Heart right ventricle (tissue), 16 donors: ENCODE data around the gene EBF3. TPM values are rescaled to one million over a fixed set of nuclear protein-coding genes. Genes with fewer than 3 reads are reported as not detected.
A peak's percentile ranks its signal among the peaks of the same experiment; 100 is the strongest.

ENCODE experiments used
- ATAC-seq, 8 donors: fragments of 200-7000 bp; cut with Tn5 transposase; one replicate each; pipeline ENCODE4 v1.9.1; 2020; ENCODE audit warnings: mild to moderate bottlenecking in 8 of 8, moderate library complexity in 8 of 8, moderate number of reproducible peaks in 1 of 8
- DNase-seq, 2 donors: peaks; one replicate each; pipeline ENCODE4 v3.0.0-alpha.2; 2020
- H3K27ac ChIP-seq, 10 donors: fragments of 200-600 bp; sonication (generic) in 2 of 10; one replicate each; pipeline versions ENCODE4 v1.5.0 to v1.8.0; 2020 to 2022; ENCODE audit warnings: mild to moderate bottlenecking in 3 of 10
- H3K27me3 ChIP-seq, 7 donors: fragments of 200-600 bp; one replicate each; pipeline ENCODE4 v1.8.0; 2021 to 2022; ENCODE audit warnings: mild to moderate bottlenecking in 2 of 7
- H3K36me3 ChIP-seq, 9 donors: fragments of 200-600 bp; sonication (generic) in 1 of 9; one replicate each; pipeline versions ENCODE4 v1.5.0 to v1.8.0; 2020 to 2022; ENCODE audit warnings: mild to moderate bottlenecking in 2 of 9
- H3K4me1 ChIP-seq, 9 donors: fragments of 200-600 bp; sonication (generic) in 1 of 9; one replicate each; pipeline versions ENCODE4 v1.5.0 to v1.8.0; 2020 to 2022; ENCODE audit warnings: mild to moderate bottlenecking in 4 of 9
- H3K4me3 ChIP-seq, 10 donors: fragments of 200-600 bp; sonication (generic) in 2 of 10; one replicate each; pipeline versions ENCODE4 v1.5.0 to v1.8.0; 2020 to 2022; ENCODE audit warnings: mild to moderate bottlenecking in 7 of 10, moderate library complexity in 2 of 10
- H3K9me3 ChIP-seq, 11 donors: fragments of 200-600 bp in 10 of 11; sonication (generic) in 2 of 11; one replicate each; pipeline versions ENCODE4 v1.5.0 to v1.8.0; 2013 to 2022; ENCODE audit warnings: mild to moderate bottlenecking in 2 of 11, control low read depth in 1 of 11, moderate library complexity in 1 of 11
- CTCF ChIP-seq, 9 donors: fragments of 200-600 bp; sonication (generic) in 2 of 9; IDR thresholded peaks; one replicate each; pipeline versions ENCODE4 v1.5.0 to v1.8.0; 2021 to 2022; ENCODE audit warnings: antibody characterized with exemption in 9 of 9, mild to moderate bottlenecking in 5 of 9, moderate library complexity in 1 of 9
- WGBS, 2 donors: extraction: QIAGEN DNeasy Blood & Tissue Kit; methylation state at CpG; one replicate each; pipeline ENCODE4 v1.1.7; 2013; ENCODE audit warnings: inconsistent platforms in 1 of 2; 5-methylcytosine and 5-hydroxymethylcytosine counted together
- intact Hi-C, 10 donors: fragments of 100-400 bp; cut with DNase I; formaldehyde crosslinking; loops; one replicate each; pipeline versions ENCODE4 v1.11.1 to v1.14.2; 2022
- polyA plus RNA-seq, 2 donors: library from polyadenylated mRNA; stranded (reverse); fragments of 200-250 nt; gene quantifications; one replicate each; pipeline ENCODE4 v1.2.3, GENCODE V29; 2013
- total RNA-seq, 10 donors: library from RNA; stranded (reverse); fragmentation: NEBNext Ultra II Directional in 3 of 10; extraction: Animal tissue kit (Norgen Biotek cat#: 25700) in 3 of 10; gene quantifications; one replicate each; pipeline versions ENCODE4 v1.2.1 to v1.2.4, GENCODE V29; 2021 to 2023
- donor health status: Arrhythmogenic right ventricular cardiomyopathy.
- donor health status: ischemic (EF 13 %, LVEDD 7.1; RV severe dilation, severe dysfunction).
- donor health status: healthy with polysubstance abuse.
- donor health status: DM: no; HTN: yes; CAD: no.
- donor health status: DM: no; HTN: no; CAD: no.
- donor health status: ischemic (EF 25% LVEDD 6.9; RV normal size, moderate dysfunction).
- donor health status: ischemic (EF 25% LVEDD 5.7; RV mildly dilated, moderate dysfunction).
- donor health status: healthy.
- donor health status: DM: yes; HTN: yes; CAD: no.
- donor health status: Ischemic cardiomyopathy.
- donor health status: ischemic (EF 35%, LVEDD 5.7; RV mildly dilated, moderate dysfunction).
- donor health status: nonischemic (EF 11% LVEDD 7.7; RV severe dilation, severe dysfunction).
- donor health status: DM: yes; HTN: yes; CAD: no.
- donor health status: PGD.
- donor health status: ischemic (EF 29% LVEDD 5.4; RV normal size, mild dysfunction).
- donor health status: nonischemic (EF 23%, LVEDD 6.1; RV moderate dilation, normal function).

The EBF3 gene
- total and polyA plus RNA-seq, 12 donors, result 3.9 to 12.2 (median 5.6) TPM

DNA sequence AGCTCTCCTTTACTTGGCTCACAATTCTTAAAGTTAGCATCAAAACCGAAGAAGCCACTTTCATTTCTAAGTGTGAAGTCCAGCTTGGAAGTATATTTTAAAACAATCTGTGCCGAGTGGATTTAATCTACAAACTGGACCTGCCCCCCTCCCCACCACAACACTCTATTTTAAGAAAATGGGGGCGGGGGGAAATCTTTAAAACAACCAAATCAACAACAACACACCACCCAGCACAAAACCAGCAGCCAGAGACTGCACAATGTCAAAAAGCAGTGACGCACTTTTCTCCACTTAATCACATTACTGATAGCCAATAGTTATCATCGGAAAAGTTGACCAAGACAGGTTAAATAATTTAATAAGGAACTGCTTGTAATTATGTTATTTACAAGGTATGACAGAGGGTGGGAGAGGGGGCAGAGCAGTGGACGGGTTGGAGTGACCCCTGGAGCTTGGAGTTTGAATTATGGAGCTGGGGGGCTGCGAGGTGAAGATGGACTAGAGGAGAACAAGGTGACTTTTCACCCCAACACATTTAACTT is 2.8 kb downstream of the EBF3 start:
- 6 to 7% methylated on average over 7 of the region's 7 CpGs for WGBS, 2 donors
- H3K4me1 ChIP-seq, result peaks cover 0 to 48% (median 27%) of the 10 kb centered on the region in 9 donors
- intact Hi-C loops, result loop anchor here in 4 of 10 donors (10.0 kb wide), 4 partner anchors 76 to 686 kb away; no protein-coding TSS in a partner anchor
- no peak for ATAC-seq
- H3K4me3 ChIP-seq, result peak overlapping the region; percentile 27 to 91 (median 73)
- peak overlapping the region; percentile 14 to 94 (median 90) for H3K27ac ChIP-seq
- DNase-seq, result no peak
- H3K36me3 ChIP-seq, result peaks cover 0 to 8% (median 0%) of the 10 kb centered on the region in 9 donors
- H3K9me3 ChIP-seq, result no peaks in the 10 kb centered on the region
- TF ChIP-seq CTCF (IDR thresholded peaks at IDR 0.05), result no peak
- peaks cover 11 to 97% (median 82%) of the 10 kb centered on the region in 7 donors for H3K27me3 ChIP-seq

DNA sequence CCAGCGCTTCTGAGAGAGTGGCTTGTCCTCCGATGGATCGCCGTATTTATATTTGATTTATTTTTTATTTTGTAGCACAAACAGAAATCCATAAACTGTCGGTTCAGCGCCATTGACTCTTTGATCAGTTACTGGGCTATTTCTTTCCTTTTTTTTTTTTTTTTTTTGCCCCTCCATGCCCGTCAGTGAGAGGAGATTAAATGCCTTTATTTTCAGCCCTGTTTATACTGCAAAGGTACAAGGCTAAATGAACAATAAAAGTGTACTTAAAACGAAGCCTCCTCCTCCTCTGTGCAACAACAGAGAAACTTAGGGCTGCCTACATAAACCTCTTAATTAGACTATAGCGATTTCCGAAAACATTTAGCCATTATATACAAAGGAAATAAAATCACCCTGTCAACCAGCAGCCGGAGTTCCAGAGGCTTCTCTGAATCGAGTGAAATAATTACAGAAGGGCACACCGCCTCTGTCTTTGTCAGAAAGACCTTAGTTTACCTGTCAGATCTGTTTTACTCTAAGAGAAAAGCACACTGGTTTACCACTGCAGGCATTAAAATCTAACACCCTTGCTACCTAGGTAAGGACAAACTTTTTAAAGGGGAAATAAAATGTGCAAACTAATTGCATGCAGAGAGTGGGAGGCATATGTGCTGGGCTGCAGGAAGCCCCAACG is 3.5 kb downstream of the EBF3 start:
- DNase-seq (no peak), ATAC-seq (no peak)
- Histone ChIP-seq H3K4me1 (peaks cover 0 to 51% (median 30%) of the 10 kb centered on the region in 9 donors), H3K27me3 (peaks cover 9 to 97% (median 76%) of the 10 kb centered on the region in 7 donors), H3K4me3 (peak overlapping the region; percentile 27 to 91 (median 73)), H3K9me3 (no peaks in the 10 kb centered on the region), H3K36me3 (peaks cover 0 to 8% (median 0%) of the 10 kb centered on the region in 9 donors), H3K27ac (peak overlapping the region; percentile 80 to 94 (median 92))
- 5 to 8% methylated on average over 14 of the region's 14 CpGs for WGBS, 2 donors
- no peak for TF ChIP-seq CTCF (IDR thresholded peaks at IDR 0.05)
- intact Hi-C loops, result loop anchor here in 4 of 10 donors (10.0 kb wide), 4 partner anchors 76 to 686 kb away; no protein-coding TSS in a partner anchor

GRCh38 chr10:129959544-129960480 is 4.3 kb downstream of the EBF3 start:
- H3K27ac ChIP-seq, result peak overlapping the region; percentile 80 to 94 (median 92)
- DNase-seq, result no peak
- intact Hi-C loops, result loop anchor here in 5 of 10 donors (5.0 to 10.0 kb wide), 7 partner anchors 68 to 1035 kb away; no protein-coding TSS in a partner anchor
- H3K4me1 ChIP-seq, result peaks cover 0 to 53% (median 28%) of the 10 kb centered on the region in 9 donors
- WGBS, 2 donors, result 2 to 4% methylated on average over 76 to 83 of the region's 83 CpGs
- H3K9me3 ChIP-seq, result no peaks in the 10 kb centered on the region
- TF ChIP-seq CTCF (IDR thresholded peaks at IDR 0.05), result no peak
- peak in 1 of 8 donors; percentile 0 for ATAC-seq
- H3K27me3 ChIP-seq, result peaks cover 1 to 97% (median 68%) of the 10 kb centered on the region in 7 donors
- H3K4me3 ChIP-seq, result peak overlapping the region; percentile 29 to 91 (median 73)
- H3K36me3 ChIP-seq, result peaks cover 0 to 8% (median 0%) of the 10 kb centered on the region in 9 donors
